Measurements from ENCODE around the gene TEX35.

The TEX35 gene

GRCh38 chr1:178521241-178521640 lies 8.3 kb downstream of the TEX35 start:
- Mint-ChIP-seq H3K27me3 (no peaks in the 10 kb centered on the region), H3K4me1 (ENCODE audit: low read depth) (no peaks in the 10 kb centered on the region), H3K36me3 (ENCODE audit: low read depth) (no peaks in the 10 kb centered on the region)

GRCh38 chr1:178527117-178527516 lies 14.2 kb downstream of the TEX35 start:
- no peak overlapping the region for H3K4me3 Mint-ChIP-seq

More at GRCh38 chr1:178521241-178521640, 8.3 kb downstream of the TEX35 start:
- Mint-ChIP-seq H3K9me3 (no peaks in the 10 kb centered on the region), H3K27ac (no peak overlapping the region), H3K4me3 (no peak overlapping the region)
- DNase-seq, result no peak

GRCh38 chr1:178528228-178528952 lies 15.5 kb downstream of the TEX35 start:
- peak; percentile 17 for DNase-seq

More at GRCh38 chr1:178527117-178527516, 14.2 kb downstream of the TEX35 start:
- Mint-ChIP-seq H3K27ac (no peak overlapping the region), H3K4me1 (ENCODE audit: low read depth) (peaks cover 2% of the 10 kb centered on the region), H3K27me3 (no peaks in the 10 kb centered on the region), H3K36me3 (ENCODE audit: low read depth) (no peaks in the 10 kb centered on the region), H3K9me3 (no peaks in the 10 kb centered on the region)
- DNase-seq, result no peak

GRCh38 chr1:178528953-178529335 lies 16.0 kb downstream of the TEX35 start:
- Mint-ChIP-seq H3K27ac (no peak overlapping the region), H3K9me3 (no peaks in the 10 kb centered on the region), H3K36me3 (ENCODE audit: low read depth) (no peaks in the 10 kb centered on the region), H3K4me3 (no peak overlapping the region), H3K4me1 (ENCODE audit: low read depth) (peaks cover 5% of the 10 kb centered on the region), H3K27me3 (no peaks in the 10 kb centered on the region)
- DNase-seq, result no peak

More at GRCh38 chr1:178528228-178528952, 15.5 kb downstream of the TEX35 start:
- Mint-ChIP-seq H3K36me3 (ENCODE audit: low read depth) (no peaks in the 10 kb centered on the region), H3K4me3 (no peak overlapping the region), H3K9me3 (no peaks in the 10 kb centered on the region), H3K4me1 (ENCODE audit: low read depth) (peaks cover 5% of the 10 kb centered on the region), H3K27ac (no peak overlapping the region), H3K27me3 (no peaks in the 10 kb centered on the region)

GRCh38 chr1:178529364-178530036 lies 16.6 kb downstream of the TEX35 start:
- no peak for DNase-seq
- H3K4me3 Mint-ChIP-seq, result no peak overlapping the region
- peaks cover 5% of the 10 kb centered on the region for H3K4me1 Mint-ChIP-seq (ENCODE audit: low read depth)
- H3K9me3 Mint-ChIP-seq, result no peaks in the 10 kb centered on the region
- H3K27me3 Mint-ChIP-seq, result no peaks in the 10 kb centered on the region
- H3K27ac Mint-ChIP-seq, result no peak overlapping the region
- H3K36me3 Mint-ChIP-seq (ENCODE audit: low read depth), result no peaks in the 10 kb centered on the region

GRCh38 chr1:178530037-178530402 lies 17.1 kb downstream of the TEX35 start:
- DNase-seq, result no peak
- H3K27ac Mint-ChIP-seq, result no peak overlapping the region
- no peaks in the 10 kb centered on the region for H3K9me3 Mint-ChIP-seq
- H3K36me3 Mint-ChIP-seq (ENCODE audit: low read depth), result no peaks in the 10 kb centered on the region
- H3K27me3 Mint-ChIP-seq, result no peaks in the 10 kb centered on the region
- H3K4me3 Mint-ChIP-seq, result no peak overlapping the region
- H3K4me1 Mint-ChIP-seq (ENCODE audit: low read depth), result peaks cover 5% of the 10 kb centered on the region

GRCh38 chr1:178530502-178530901 lies 17.6 kb downstream of the TEX35 start:
- Mint-ChIP-seq H3K27me3 (no peaks in the 10 kb centered on the region), H3K27ac (no peak overlapping the region), H3K9me3 (no peaks in the 10 kb centered on the region), H3K36me3 (ENCODE audit: low read depth) (no peaks in the 10 kb centered on the region), H3K4me3 (no peak overlapping the region), H3K4me1 (ENCODE audit: low read depth) (peaks cover 5% of the 10 kb centered on the region)
- no peak for DNase-seq

- peaks cover 5% of the 10 kb centered on the region for H3K4me1 Mint-ChIP-seq (ENCODE audit: low read depth)
- no peak overlapping the region for H3K27ac Mint-ChIP-seq
- no peak for DNase-seq
- H3K4me3 Mint-ChIP-seq, result no peak overlapping the region
- no peaks in the 10 kb centered on the region for H3K36me3 Mint-ChIP-seq (ENCODE audit: low read depth)
- H3K9me3 Mint-ChIP-seq, result no peaks in the 10 kb centered on the region
- H3K27me3 Mint-ChIP-seq, result no peaks in the 10 kb centered on the region
Observed at GRCh38 chr1:178531887-178532286, 19.0 kb downstream of the TEX35 start.

- no peak overlapping the region for H3K27ac Mint-ChIP-seq
- no peaks in the 10 kb centered on the region for H3K9me3 Mint-ChIP-seq
- peaks cover 5% of the 10 kb centered on the region for H3K4me1 Mint-ChIP-seq (ENCODE audit: low read depth)
- no peaks in the 10 kb centered on the region for H3K27me3 Mint-ChIP-seq
- no peak overlapping the region for H3K4me3 Mint-ChIP-seq
- H3K36me3 Mint-ChIP-seq (ENCODE audit: low read depth), result no peaks in the 10 kb centered on the region
- DNase-seq, result peak; percentile 85
Observed at GRCh38 chr1:178532392-178532791, 19.5 kb downstream of the TEX35 start.

GRCh38 chr1:178533121-178533946 lies 20.4 kb downstream of the TEX35 start:
- peaks cover 5% of the 10 kb centered on the region for H3K4me1 Mint-ChIP-seq (ENCODE audit: low read depth)
- no peaks in the 10 kb centered on the region for H3K9me3 Mint-ChIP-seq
- H3K4me3 Mint-ChIP-seq, result no peak overlapping the region
- H3K27ac Mint-ChIP-seq, result no peak overlapping the region
- no peaks in the 10 kb centered on the region for H3K36me3 Mint-ChIP-seq (ENCODE audit: low read depth)
- H3K27me3 Mint-ChIP-seq, result no peaks in the 10 kb centered on the region
- DNase-seq, result no peak

- H3K4me1 Mint-ChIP-seq (ENCODE audit: low read depth), result peaks cover 5% of the 10 kb centered on the region
- H3K27me3 Mint-ChIP-seq, result no peaks in the 10 kb centered on the region
- no peaks in the 10 kb centered on the region for H3K9me3 Mint-ChIP-seq
- H3K27ac Mint-ChIP-seq, result no peak overlapping the region
- H3K36me3 Mint-ChIP-seq (ENCODE audit: low read depth), result no peaks in the 10 kb centered on the region
- no peak for DNase-seq
- H3K4me3 Mint-ChIP-seq, result no peak overlapping the region
Observed at GRCh38 chr1:178534137-178534868, 21.4 kb downstream of the TEX35 start.

- no peaks in the 10 kb centered on the region for H3K27me3 Mint-ChIP-seq
- H3K4me3 Mint-ChIP-seq, result no peak overlapping the region
- H3K36me3 Mint-ChIP-seq (ENCODE audit: low read depth), result no peaks in the 10 kb centered on the region
- no peak for DNase-seq
- no peaks in the 10 kb centered on the region for H3K9me3 Mint-ChIP-seq
- no peak overlapping the region for H3K27ac Mint-ChIP-seq
- peaks cover 8% of the 10 kb centered on the region for H3K4me1 Mint-ChIP-seq (ENCODE audit: low read depth)
Observed at GRCh38 chr1:178536329-178536728, 23.4 kb downstream of the TEX35 start.

GRCh38 chr1:178536844-178537371 lies 24.0 kb downstream of the TEX35 start:
- no peaks in the 10 kb centered on the region for H3K36me3 Mint-ChIP-seq (ENCODE audit: low read depth)
- no peak for DNase-seq
- peaks cover 8% of the 10 kb centered on the region for H3K4me1 Mint-ChIP-seq (ENCODE audit: low read depth)
- no peak overlapping the region for H3K4me3 Mint-ChIP-seq
- no peaks in the 10 kb centered on the region for H3K9me3 Mint-ChIP-seq
- no peaks in the 10 kb centered on the region for H3K27me3 Mint-ChIP-seq
- no peak overlapping the region for H3K27ac Mint-ChIP-seq

All from activated T-cell treated with anti-CD3 and anti-CD28 coated beads, Interleukin-2, amount 50 U/mL, for 24 hours (primary cell).